Esophagus muscularis mucosa (tissue), 4 donors: ENCODE data around the gene CENPP.

Experiments used
- CTCF ChIP-seq, 3 experiments: fragments of 200-600 bp in 2 of 3; fragments of 450-650 bp in 1 of 3; sonication (generic) in 2 of 3; IDR thresholded peaks; one replicate each; pipeline ENCODE4 v1.5.1; 2017 to 2019; ENCODE audit warnings: antibody characterized with exemption in 3 of 3, mild to moderate bottlenecking in 2 of 3, moderate library complexity in 1 of 3
- EP300 ChIP-seq: sonication (generic); formaldehyde crosslinking; IDR thresholded peaks from one replicate; pipeline ENCODE4 v1.6.1; 2017; ENCODE audit warnings: antibody characterized with exemption
- POLR2A ChIP-seq: fragments of 450-650 bp; IDR thresholded peaks from one replicate; pipeline ENCODE4 v1.6.1; 2017; ENCODE audit warnings: antibody characterized with exemption, moderate library complexity, mild to moderate bottlenecking, low read depth
- POLR2AphosphoS5 ChIP-seq, 2 donors: sonication (generic); formaldehyde crosslinking; IDR thresholded peaks; one replicate each; pipeline ENCODE4 v1.6.1; 2017; ENCODE audit warnings: antibody characterized with exemption in 2 of 2

- TF ChIP-seq POLR2AphosphoS5 (IDR thresholded peaks at IDR 0.05) (peak; percentile 48 to 65), POLR2A (no peak), CTCF (IDR thresholded peaks at IDR 0.05) (no peak), EP300 (no peak)
Measured at GRCh38 chr9:92616199-92616641, 290.5 kb downstream of the CENPP start.
